ENCODE measurements around the gene DYNLRB1.

Gene DYNLRB1

DNA sequence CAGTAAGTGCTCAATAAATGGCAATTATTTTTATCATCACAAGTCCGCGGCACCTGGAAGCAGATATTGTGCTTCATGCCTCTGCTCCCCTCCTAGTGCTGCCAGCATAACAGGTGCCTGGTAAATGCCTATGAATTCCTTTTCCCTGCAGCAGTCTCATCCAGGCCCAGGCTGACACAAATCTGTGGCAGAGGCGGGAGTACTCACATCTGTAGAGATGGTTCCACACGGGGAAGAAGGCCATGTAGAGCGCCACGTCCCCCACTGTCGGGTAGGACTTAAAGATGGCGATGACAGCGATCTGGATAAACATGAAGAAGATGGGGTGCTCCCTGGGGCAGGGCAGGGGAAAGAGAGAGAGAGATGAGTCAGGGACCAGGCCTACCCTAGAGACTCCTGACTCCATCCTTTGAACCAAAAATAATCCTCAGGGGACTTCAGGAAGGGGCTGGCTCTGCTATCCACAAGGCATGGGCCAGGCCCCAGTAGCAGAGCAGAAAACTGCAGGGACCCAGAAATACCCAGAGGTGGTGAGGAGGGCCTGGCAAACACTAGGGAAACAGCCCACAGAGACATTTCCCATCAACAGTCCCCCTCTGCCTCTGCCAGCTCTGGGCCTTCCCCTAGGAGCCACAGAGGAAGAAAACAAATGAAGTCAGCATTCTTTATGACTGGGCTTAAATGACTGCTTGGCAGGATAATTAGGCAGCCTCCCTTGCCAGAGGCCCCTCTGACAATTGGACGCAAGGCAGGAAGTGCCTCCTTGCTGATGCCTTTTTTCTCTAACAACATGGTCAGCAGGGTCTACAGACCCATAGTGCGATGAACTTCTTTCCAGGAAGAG lies 65.3 kb downstream of the DYNLRB1 start:
- Histone ChIP-seq H3K79me1 (ENCODE audit: low read depth, low read length) (no peaks in the 10 kb centered on the region), H3K4me1 (ENCODE audit: control insufficient read depth in 2 of 2, insufficient read depth in 1 of 2, low read depth in 1 of 2, low read length in 2 of 2) (peaks cover 0 to 11% of the 10 kb centered on the region in 2 donors), H2BK120ac (ENCODE audit: low read depth, low read length) (no peak overlapping the region), H2BK5ac (ENCODE audit: low read length) (no peak overlapping the region), H3K23ac (ENCODE audit: low read depth, low read length, poor library complexity) (no peak overlapping the region), H3K36me3 (replicated peaks in 1 of 2; ENCODE audit: control insufficient read depth in 2 of 2, insufficient read depth in 2 of 2, low read length in 2 of 2) (peaks cover 3 to 62% of the 10 kb centered on the region in 2 donors), H3K9ac (ENCODE audit: low read depth, low read length, poor library complexity) (no peak overlapping the region), H2BK15ac (ENCODE audit: low read length) (no peak overlapping the region), H3K27ac (replicated peaks; ENCODE audit: low read length) (peak overlapping the region; percentile 17), H3K27me3 (ENCODE audit: control insufficient read depth in 3 of 3, insufficient read depth in 3 of 3, low read depth in 1 of 3, low read length in 3 of 3) (no peaks in the 10 kb centered on the region), H4K91ac (ENCODE audit: low read depth, low read length, poor library complexity) (no peak overlapping the region), H4K8ac (ENCODE audit: low read depth, low read length) (no peak overlapping the region), H2AK5ac (ENCODE audit: low read depth, low read length) (no peak overlapping the region), H3K4me2 (ENCODE audit: insufficient read depth, low read length, poor library complexity, severe bottlenecking) (no peak overlapping the region), H3K14ac (ENCODE audit: low read length) (no peak overlapping the region), H2AFZ (ENCODE audit: low read length) (no peak overlapping the region), H3K18ac (ENCODE audit: low read length) (no peak overlapping the region), H3K4me3 (ENCODE audit: low read length in 2 of 2) (no peak overlapping the region), H3K4ac (ENCODE audit: low read length) (no peak overlapping the region), H2BK12ac (ENCODE audit: low read length) (no peak overlapping the region), H3K9me3 (replicated peaks in 1 of 2; ENCODE audit: control insufficient read depth in 2 of 2, insufficient read depth in 1 of 2, low read depth in 1 of 2, low read length in 2 of 2) (no peaks in the 10 kb centered on the region)
- no peak for DNase-seq (ENCODE audit: low spot score)
- WGBS, 2 donors (ENCODE audit: extremely low coverage in 2 of 2, insufficient read length in 2 of 2, insufficient replicate concordance in 1 of 2), result no CpG with 5 or more reads among the region's 11 CpGs

DNA sequence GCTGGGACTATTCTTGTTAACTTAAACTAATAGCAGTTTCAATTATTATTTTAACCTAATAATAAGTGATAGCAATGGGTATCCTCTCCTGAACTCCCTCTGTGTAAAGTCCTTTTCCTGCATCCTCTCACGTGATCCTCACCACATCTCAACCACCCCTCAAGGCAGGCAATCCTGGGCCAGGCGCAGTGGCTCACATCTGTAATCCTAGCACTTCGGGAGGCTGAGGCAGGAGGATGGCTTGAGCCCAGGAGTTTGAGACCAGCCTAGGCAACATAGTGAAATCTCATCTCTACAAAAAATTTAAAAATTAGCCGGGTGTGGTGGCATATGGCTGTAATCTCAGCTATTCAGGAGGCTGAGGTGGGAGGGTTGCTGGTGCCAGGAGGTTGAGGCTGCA lies 66.0 kb downstream of the DYNLRB1 start:
- peaks cover 0 to 11% of the 10 kb centered on the region in 2 donors for H3K4me1 ChIP-seq (ENCODE audit: control insufficient read depth in 2 of 2, insufficient read depth in 1 of 2, low read depth in 1 of 2, low read length in 2 of 2)
- H3K4me3 ChIP-seq (ENCODE audit: low read length in 2 of 2), result no peak overlapping the region
- H2BK120ac ChIP-seq (ENCODE audit: low read depth, low read length), result no peak overlapping the region
- no CpG with 5 or more reads among the region's 4 CpGs for WGBS, 2 donors (ENCODE audit: extremely low coverage in 2 of 2, insufficient read length in 2 of 2, insufficient replicate concordance in 1 of 2)
- H3K23ac ChIP-seq (ENCODE audit: low read depth, low read length, poor library complexity), result no peak overlapping the region
- no peaks in the 10 kb centered on the region for H3K79me1 ChIP-seq (ENCODE audit: low read depth, low read length)
- H3K4me2 ChIP-seq (ENCODE audit: insufficient read depth, low read length, poor library complexity, severe bottlenecking), result no peak overlapping the region
- H2BK12ac ChIP-seq (ENCODE audit: low read length), result no peak overlapping the region
- no peak overlapping the region for H3K27ac ChIP-seq (replicated peaks; ENCODE audit: low read length)
- no peak overlapping the region for H3K9ac ChIP-seq (ENCODE audit: low read depth, low read length, poor library complexity)
- no peaks in the 10 kb centered on the region for H3K9me3 ChIP-seq (replicated peaks in 1 of 2; ENCODE audit: control insufficient read depth in 2 of 2, insufficient read depth in 1 of 2, low read depth in 1 of 2, low read length in 2 of 2)
- no peak overlapping the region for H3K18ac ChIP-seq (ENCODE audit: low read length)
- no peaks in the 10 kb centered on the region for H3K27me3 ChIP-seq (ENCODE audit: control insufficient read depth in 3 of 3, insufficient read depth in 3 of 3, low read depth in 1 of 3, low read length in 3 of 3)
- H2BK5ac ChIP-seq (ENCODE audit: low read length), result no peak overlapping the region
- H3K36me3 ChIP-seq (replicated peaks in 1 of 2; ENCODE audit: control insufficient read depth in 2 of 2, insufficient read depth in 2 of 2, low read length in 2 of 2), result peaks cover 3 to 69% of the 10 kb centered on the region in 2 donors
- no peak overlapping the region for H2AFZ ChIP-seq (ENCODE audit: low read length)
- H3K14ac ChIP-seq (ENCODE audit: low read length), result no peak overlapping the region
- H4K8ac ChIP-seq (ENCODE audit: low read depth, low read length), result no peak overlapping the region
- H4K91ac ChIP-seq (ENCODE audit: low read depth, low read length, poor library complexity), result no peak overlapping the region
- no peak overlapping the region for H2AK5ac ChIP-seq (ENCODE audit: low read depth, low read length)
- H3K4ac ChIP-seq (ENCODE audit: low read length), result no peak overlapping the region
- no peak for DNase-seq (ENCODE audit: low spot score)
- no peak overlapping the region for H2BK15ac ChIP-seq (ENCODE audit: low read length)

DNA sequence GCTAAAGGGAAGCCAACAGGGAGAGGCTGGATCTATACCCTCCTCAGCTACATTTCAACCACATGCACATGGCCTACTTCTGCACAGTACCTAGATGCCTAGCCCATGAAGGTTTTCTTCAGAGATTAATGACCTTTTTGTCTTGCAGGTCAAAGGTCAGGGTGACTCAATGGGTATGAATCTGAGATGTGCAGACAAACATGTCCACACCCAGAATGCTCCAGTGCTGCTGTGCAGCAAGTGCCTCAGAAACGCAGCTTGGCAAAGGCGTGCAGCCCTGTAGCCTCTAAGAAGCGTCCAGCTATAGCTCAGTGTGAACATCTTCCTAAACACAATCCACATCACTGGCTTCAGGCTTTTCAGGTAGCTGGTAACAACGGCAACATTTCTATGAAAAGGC lies 66.7 kb downstream of the DYNLRB1 start:
- Histone ChIP-seq H3K4me3 (ENCODE audit: low read length in 2 of 2) (no peak overlapping the region), H4K91ac (ENCODE audit: low read depth, low read length, poor library complexity) (no peak overlapping the region), H3K14ac (ENCODE audit: low read length) (no peak overlapping the region), H3K9me3 (replicated peaks in 1 of 2; ENCODE audit: control insufficient read depth in 2 of 2, insufficient read depth in 1 of 2, low read depth in 1 of 2, low read length in 2 of 2) (no peaks in the 10 kb centered on the region), H3K36me3 (replicated peaks in 1 of 2; ENCODE audit: control insufficient read depth in 2 of 2, insufficient read depth in 2 of 2, low read length in 2 of 2) (peaks cover 3 to 75% of the 10 kb centered on the region in 2 donors), H3K18ac (ENCODE audit: low read length) (no peak overlapping the region), H3K4ac (ENCODE audit: low read length) (no peak overlapping the region), H2AFZ (ENCODE audit: low read length) (no peak overlapping the region), H2BK15ac (ENCODE audit: low read length) (no peak overlapping the region), H3K27ac (replicated peaks; ENCODE audit: low read length) (no peak overlapping the region), H3K27me3 (ENCODE audit: control insufficient read depth in 3 of 3, insufficient read depth in 3 of 3, low read depth in 1 of 3, low read length in 3 of 3) (no peaks in the 10 kb centered on the region), H3K79me1 (ENCODE audit: low read depth, low read length) (no peaks in the 10 kb centered on the region), H3K23ac (ENCODE audit: low read depth, low read length, poor library complexity) (no peak overlapping the region), H2BK12ac (ENCODE audit: low read length) (no peak overlapping the region), H2BK120ac (ENCODE audit: low read depth, low read length) (no peak overlapping the region), H2AK5ac (ENCODE audit: low read depth, low read length) (no peak overlapping the region), H2BK5ac (ENCODE audit: low read length) (no peak overlapping the region), H3K4me1 (ENCODE audit: control insufficient read depth in 2 of 2, insufficient read depth in 1 of 2, low read depth in 1 of 2, low read length in 2 of 2) (peaks cover 0 to 11% of the 10 kb centered on the region in 2 donors), H3K9ac (ENCODE audit: low read depth, low read length, poor library complexity) (no peak overlapping the region), H4K8ac (ENCODE audit: low read depth, low read length) (no peak overlapping the region), H3K4me2 (ENCODE audit: insufficient read depth, low read length, poor library complexity, severe bottlenecking) (no peak overlapping the region)
- no peak for DNase-seq (ENCODE audit: low spot score)
- WGBS, 2 donors (ENCODE audit: extremely low coverage in 2 of 2, insufficient read length in 2 of 2, insufficient replicate concordance in 1 of 2), result no CpG with 5 or more reads among the region's 4 CpGs

DNA sequence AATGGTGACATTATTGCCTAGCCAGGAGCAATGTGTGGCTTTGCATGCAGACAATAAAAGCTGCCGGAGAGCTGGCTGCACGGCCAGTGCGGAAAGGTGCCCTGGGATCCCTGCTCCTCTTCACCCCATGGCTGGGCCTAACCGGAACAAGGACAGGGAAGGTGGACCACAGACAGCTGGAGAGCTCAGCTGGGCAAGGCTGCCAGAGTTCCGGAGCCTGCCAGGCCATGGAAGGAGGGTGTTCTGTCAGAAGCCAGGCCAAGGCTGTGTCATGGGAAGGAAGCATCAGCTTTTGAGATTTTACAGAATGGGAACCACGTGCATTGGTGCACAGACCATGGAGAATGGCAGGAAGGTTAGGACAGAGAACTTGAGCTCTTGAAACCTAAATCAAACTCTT lies 67.3 kb downstream of the DYNLRB1 start:
- H2BK15ac ChIP-seq (ENCODE audit: low read length), result no peak overlapping the region
- H2BK5ac ChIP-seq (ENCODE audit: low read length), result no peak overlapping the region
- peaks cover 0 to 11% of the 10 kb centered on the region in 2 donors for H3K4me1 ChIP-seq (ENCODE audit: control insufficient read depth in 2 of 2, insufficient read depth in 1 of 2, low read depth in 1 of 2, low read length in 2 of 2)
- H2BK12ac ChIP-seq (ENCODE audit: low read length), result no peak overlapping the region
- no peak overlapping the region for H3K14ac ChIP-seq (ENCODE audit: low read length)
- no peak overlapping the region for H3K9ac ChIP-seq (ENCODE audit: low read depth, low read length, poor library complexity)
- DNase-seq (ENCODE audit: low spot score), result no peak
- no peaks in the 10 kb centered on the region for H3K27me3 ChIP-seq (ENCODE audit: control insufficient read depth in 3 of 3, insufficient read depth in 3 of 3, low read depth in 1 of 3, low read length in 3 of 3)
- H3K4me3 ChIP-seq (ENCODE audit: low read length in 2 of 2), result no peak overlapping the region
- no peak overlapping the region for H2BK120ac ChIP-seq (ENCODE audit: low read depth, low read length)
- no peak overlapping the region for H4K8ac ChIP-seq (ENCODE audit: low read depth, low read length)
- no peaks in the 10 kb centered on the region for H3K79me1 ChIP-seq (ENCODE audit: low read depth, low read length)
- peaks cover 3 to 78% of the 10 kb centered on the region in 2 donors for H3K36me3 ChIP-seq (replicated peaks in 1 of 2; ENCODE audit: control insufficient read depth in 2 of 2, insufficient read depth in 2 of 2, low read length in 2 of 2)
- no peaks in the 10 kb centered on the region for H3K9me3 ChIP-seq (replicated peaks in 1 of 2; ENCODE audit: control insufficient read depth in 2 of 2, insufficient read depth in 1 of 2, low read depth in 1 of 2, low read length in 2 of 2)
- no peak overlapping the region for H3K18ac ChIP-seq (ENCODE audit: low read length)
- no peak overlapping the region for H2AK5ac ChIP-seq (ENCODE audit: low read depth, low read length)
- no peak overlapping the region for H3K23ac ChIP-seq (ENCODE audit: low read depth, low read length, poor library complexity)
- WGBS, 2 donors (ENCODE audit: extremely low coverage in 2 of 2, insufficient read length in 2 of 2, insufficient replicate concordance in 1 of 2), result no CpG with 5 or more reads among the region's 6 CpGs
- H2AFZ ChIP-seq (ENCODE audit: low read length), result no peak overlapping the region
- H3K4ac ChIP-seq (ENCODE audit: low read length), result no peak overlapping the region
- no peak overlapping the region for H3K4me2 ChIP-seq (ENCODE audit: insufficient read depth, low read length, poor library complexity, severe bottlenecking)
- H3K27ac ChIP-seq (replicated peaks; ENCODE audit: low read length), result no peak overlapping the region
- no peak overlapping the region for H4K91ac ChIP-seq (ENCODE audit: low read depth, low read length, poor library complexity)

All from neuronal stem cell (in vitro differentiated cells).